GM20000 (cell line): ENCODE results near the gene RFC3.

Experiments
- DNase-seq: peaks from one replicate; pipeline ENCODE4 v3.0.0; 2012; ENCODE audit warnings: low spot score
- TF ChIP-seq, protein P1 (sequence below): IDR thresholded peaks from 2 replicates; pipeline ENCODE4 v1.5.1; 2012; ENCODE audit warnings: mild to moderate bottlenecking, control low read depth; ENCODE audit errors: extremely low read depth, missing control alignments

The RFC3 gene

DNA sequence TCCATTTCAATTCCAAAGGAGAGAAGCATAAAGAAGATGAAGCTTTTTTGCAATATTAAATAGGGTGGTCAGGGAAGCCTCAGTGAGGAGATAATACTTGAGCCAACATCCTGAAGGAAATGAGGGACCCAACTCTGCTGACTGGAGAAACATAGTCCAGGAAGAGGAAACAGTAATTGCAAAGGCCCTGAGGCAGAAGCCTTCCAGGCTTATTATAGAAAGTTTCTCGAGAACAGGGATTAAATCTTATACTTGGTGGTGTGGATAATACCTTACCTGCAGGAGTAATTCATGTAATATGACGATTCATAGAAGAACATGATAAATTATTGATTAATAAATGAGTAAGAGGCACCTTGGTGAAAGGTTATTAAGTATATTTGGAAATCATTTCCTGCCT, 1.0 kb upstream of the RFC3 start:
- TF ChIP-seq, protein P1, sequence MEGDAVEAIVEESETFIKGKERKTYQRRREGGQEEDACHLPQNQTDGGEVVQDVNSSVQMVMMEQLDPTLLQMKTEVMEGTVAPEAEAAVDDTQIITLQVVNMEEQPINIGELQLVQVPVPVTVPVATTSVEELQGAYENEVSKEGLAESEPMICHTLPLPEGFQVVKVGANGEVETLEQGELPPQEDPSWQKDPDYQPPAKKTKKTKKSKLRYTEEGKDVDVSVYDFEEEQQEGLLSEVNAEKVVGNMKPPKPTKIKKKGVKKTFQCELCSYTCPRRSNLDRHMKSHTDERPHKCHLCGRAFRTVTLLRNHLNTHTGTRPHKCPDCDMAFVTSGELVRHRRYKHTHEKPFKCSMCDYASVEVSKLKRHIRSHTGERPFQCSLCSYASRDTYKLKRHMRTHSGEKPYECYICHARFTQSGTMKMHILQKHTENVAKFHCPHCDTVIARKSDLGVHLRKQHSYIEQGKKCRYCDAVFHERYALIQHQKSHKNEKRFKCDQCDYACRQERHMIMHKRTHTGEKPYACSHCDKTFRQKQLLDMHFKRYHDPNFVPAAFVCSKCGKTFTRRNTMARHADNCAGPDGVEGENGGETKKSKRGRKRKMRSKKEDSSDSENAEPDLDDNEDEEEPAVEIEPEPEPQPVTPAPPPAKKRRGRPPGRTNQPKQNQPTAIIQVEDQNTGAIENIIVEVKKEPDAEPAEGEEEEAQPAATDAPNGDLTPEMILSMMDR: no peak
- no peak for DNase-seq

DNA sequence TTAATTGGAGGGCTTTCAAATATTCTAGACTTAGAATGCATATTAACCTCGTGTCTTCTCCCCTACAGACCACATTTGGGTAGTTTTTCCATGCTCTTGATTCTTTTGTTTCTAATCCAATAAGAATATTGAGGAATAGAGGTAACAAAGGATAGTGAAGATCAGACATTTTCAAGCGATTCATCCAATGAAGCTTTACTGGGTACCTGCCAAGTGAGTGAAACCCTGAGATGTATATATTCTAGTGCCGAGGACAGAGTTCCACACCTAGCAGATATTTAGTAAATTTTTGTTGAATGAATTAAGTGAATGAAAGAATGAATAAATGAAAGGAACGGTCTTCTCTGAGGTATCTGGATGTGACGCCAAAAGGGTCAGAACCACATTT, 442 bp upstream of the RFC3 start:
- no peak for DNase-seq
- TF ChIP-seq, protein P1: no peak

DNA sequence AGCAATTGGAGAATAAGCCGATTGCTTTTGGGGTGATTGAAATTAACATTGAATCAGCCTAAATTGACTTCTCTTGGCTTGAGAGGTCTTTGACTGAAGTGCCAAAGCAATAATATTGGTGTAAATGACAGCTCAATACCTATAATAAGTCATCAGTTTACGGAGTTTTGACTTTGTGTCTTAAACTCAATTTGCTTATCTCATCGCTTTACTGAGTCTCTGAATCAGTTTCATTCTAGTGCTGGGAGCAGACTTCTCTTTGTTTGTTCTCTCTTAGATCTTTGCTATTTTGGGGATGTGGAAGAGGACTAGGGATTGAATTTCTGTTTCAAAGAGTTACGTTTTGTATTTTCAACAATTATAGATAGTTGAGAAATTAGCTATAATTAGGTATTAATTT, 7.1 kb downstream of the RFC3 start:
- DNase-seq: no peak
- TF ChIP-seq, protein P1: no peak

DNA sequence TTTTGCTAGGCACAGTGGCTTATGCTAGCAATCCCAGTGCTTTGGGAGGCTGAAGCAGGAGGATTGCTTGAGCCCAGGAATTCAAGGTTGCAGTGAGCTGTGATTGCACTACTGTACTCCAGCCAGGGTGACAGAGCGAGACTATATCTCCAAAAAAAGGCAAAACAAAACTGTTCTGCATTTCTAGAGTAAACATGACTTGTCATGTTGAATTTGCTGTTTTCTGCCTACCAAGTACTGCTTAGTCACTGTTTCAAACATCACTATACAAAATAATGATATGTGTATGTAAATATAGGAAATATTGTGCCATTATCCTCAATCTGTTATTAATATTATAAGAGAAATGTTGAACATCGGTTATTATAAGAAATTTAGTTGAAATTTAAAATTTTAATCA, 9.2 kb downstream of the RFC3 start:
- DNase-seq: no peak
- TF ChIP-seq, protein P1: no peak

DNA sequence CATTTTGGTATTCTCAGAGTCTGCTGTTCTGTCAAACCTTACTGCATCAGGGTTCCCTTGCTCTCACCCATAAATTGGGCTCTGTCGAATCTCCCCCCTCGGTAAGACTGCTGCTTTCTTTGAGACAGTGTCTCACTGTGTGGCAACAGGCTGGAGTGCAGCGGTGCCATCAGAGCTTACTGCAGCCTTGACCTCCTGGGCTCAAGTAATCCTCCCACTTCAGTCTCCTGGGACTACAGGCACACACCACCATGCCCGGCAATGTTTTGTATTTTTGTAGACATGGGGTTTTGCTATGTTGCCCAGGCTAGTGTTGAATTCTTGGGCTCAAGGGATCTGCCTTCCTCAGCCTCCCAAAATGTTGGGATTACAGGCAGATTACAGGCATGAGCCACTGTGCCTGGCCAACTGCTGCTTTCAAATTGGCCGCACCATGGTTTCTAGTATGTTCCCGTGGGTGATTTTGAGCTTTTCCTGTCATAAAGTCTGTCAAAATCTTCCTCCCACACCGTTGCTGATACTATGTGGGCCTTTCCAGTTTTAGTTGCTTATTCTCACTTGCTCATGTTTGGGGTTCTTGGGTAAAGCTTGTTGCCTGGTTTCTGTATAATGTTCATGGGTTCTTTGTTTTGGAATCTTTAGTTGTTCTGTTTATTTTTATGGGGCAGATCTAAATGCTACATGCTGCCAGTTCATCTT, 10.6 kb downstream of the RFC3 start:
- no peak for DNase-seq
- TF ChIP-seq, protein P1: no peak

DNA sequence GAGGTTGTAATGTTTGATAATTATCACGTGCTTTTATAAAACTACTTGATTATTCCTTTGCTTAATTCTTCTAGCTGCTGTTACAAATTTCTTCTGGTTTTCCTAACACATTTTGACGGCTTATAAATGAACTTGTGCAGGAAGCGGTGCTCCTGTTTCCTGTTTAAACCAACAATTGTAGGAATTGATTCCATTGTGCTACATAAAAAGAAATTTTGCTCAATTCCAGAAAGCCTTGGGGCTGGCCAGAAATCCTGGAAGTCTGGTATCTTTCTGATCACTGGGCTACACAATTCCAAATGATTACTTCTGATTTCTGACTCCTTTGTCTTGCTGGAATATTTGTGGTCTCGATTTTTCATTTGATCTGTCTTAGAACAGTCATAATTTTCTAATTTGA, 14.9 kb downstream of the RFC3 start:
- TF ChIP-seq, protein P1: no peak
- no peak for DNase-seq

DNA sequence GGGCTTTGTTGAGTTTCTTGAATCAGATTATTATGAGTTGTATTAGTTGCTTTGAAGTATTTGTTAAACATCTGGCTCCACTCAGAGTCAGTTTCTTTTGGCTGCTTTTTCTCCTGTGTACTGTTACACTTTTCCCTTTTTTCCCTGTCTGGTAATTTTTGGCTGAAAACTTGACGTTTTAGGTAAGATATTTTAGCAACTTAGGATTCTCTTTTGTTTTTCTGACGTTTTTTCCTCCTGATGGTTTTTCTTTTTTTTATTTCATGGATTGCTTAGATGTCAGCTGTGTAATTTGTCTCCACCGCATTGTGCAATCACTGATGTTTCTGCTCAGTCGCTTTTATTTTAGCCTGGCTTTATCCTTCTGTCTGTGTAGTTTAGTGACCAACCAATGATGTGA, 20.7 kb downstream of the RFC3 start:
- no peak for DNase-seq
- TF ChIP-seq, protein P1: no peak
